Activated naive CD8-positive, alpha-beta T cell (primary cell): ENCODE measurements around the gene TPRKB.
"Not testable (repeated sequence)": the region's sequence is repeated elsewhere in the genome, so short reads cannot be mapped to it uniquely, and the experiment has no call there.

ENCODE experiments used
- H3K27ac Mint-ChIP-seq: one replicate; pipeline ENCODE4 v1.8.0; 2021; ENCODE audit warnings: mixed read lengths
- H3K27me3 Mint-ChIP-seq: one replicate; pipeline ENCODE4 v1.8.0; 2021; ENCODE audit warnings: mixed read lengths
- H3K36me3 Mint-ChIP-seq: one replicate; pipeline ENCODE4 v1.8.0; 2021; ENCODE audit warnings: mixed read lengths
- H3K4me1 Mint-ChIP-seq: one replicate; pipeline ENCODE4 v1.8.0; 2021; ENCODE audit warnings: low read depth, mixed read lengths
- H3K4me3 Mint-ChIP-seq: one replicate; pipeline ENCODE4 v1.8.0; 2021; ENCODE audit warnings: mild to moderate bottlenecking, mixed read lengths
- H3K9me3 Mint-ChIP-seq: one replicate; pipeline ENCODE4 v1.8.0; 2021; ENCODE audit warnings: low read depth, mixed read lengths

Gene TPRKB

DNA sequence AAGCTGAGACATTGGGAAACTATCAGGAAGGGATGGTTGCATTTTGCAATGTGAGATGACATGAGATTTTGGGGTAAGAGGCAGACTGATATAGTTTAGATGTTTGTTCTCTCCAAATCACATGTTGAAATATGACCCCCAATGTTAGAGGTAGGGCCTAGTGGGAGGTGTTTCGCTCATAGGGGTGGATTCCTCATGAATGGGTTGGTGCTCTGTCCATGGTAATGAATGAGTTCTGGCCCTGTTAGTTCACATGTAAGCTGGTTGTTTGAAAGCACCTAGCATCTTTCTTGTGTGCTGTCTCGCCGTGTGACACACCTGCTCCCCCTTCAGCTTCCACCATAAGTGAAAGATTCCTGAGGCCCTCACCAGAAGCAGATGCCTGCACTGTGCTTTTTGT lies 37.7 kb downstream of the TPRKB start:
- H3K4me1 Mint-ChIP-seq = no peaks in the 10 kb centered on the region
- no peak overlapping the region for H3K27ac Mint-ChIP-seq

GRCh38 chr2:73698101-73698500 lies 39.0 kb downstream of the TPRKB start:
- peaks cover 4% of the 10 kb centered on the region for H3K27me3 Mint-ChIP-seq
- no peak overlapping the region for H3K4me3 Mint-ChIP-seq
- H3K36me3 Mint-ChIP-seq = peaks cover 6% of the 10 kb centered on the region

More for the DNA sequence above, 37.7 kb downstream of the TPRKB start:
- Mint-ChIP-seq H3K4me3 (no peak overlapping the region), H3K36me3 (peaks cover 6% of the 10 kb centered on the region), H3K9me3 (no peaks in the 10 kb centered on the region), H3K27me3 (peaks cover 4% of the 10 kb centered on the region)

DNA sequence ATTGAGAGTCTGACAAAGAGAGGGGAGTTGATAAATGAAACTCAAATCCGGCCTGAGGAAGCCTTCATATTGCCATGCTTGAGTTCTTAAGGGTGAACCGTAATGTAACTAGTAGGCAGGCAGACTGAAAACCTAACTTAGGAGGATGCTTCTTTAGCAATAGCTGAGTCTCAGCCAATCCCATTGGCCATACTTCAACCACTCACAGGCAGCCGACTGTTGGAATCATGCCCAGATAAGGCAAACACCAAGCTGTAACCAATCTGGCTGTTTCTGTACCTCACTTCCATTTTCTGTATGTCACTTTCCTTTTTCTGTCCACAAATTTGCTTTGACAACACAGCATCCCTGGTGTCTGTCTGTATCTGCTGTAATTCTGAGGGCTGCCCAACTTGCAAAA lies 39.5 kb downstream of the TPRKB start:
- no peak overlapping the region for H3K27ac Mint-ChIP-seq

More at GRCh38 chr2:73698101-73698500, 39.0 kb downstream of the TPRKB start:
- no peaks in the 10 kb centered on the region for H3K9me3 Mint-ChIP-seq
- H3K4me1 Mint-ChIP-seq = no peaks in the 10 kb centered on the region
- no peak overlapping the region for H3K27ac Mint-ChIP-seq

DNA sequence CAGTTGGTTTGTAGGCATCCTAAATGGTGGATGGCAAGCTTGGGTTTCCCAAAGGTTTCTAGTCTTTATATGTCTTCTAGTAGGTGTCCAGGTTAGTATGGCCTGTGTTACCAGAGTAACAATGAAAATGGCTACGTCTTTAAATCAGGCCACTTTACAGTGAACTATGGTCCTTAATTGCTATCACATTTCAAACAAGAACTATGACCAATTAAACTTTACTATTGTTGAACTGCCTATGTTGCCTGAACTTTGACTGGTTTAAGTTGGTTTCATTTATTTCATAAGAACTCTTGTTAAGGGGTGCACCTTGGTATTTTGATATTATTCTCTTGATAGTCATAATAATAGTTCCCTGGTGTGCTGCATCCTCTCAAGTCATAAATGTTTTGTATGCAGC lies 40.2 kb downstream of the TPRKB start:
- not testable (repeated sequence) for H3K4me1 Mint-ChIP-seq, H3K27me3 Mint-ChIP-seq, H3K36me3 Mint-ChIP-seq, H3K9me3 Mint-ChIP-seq, H3K4me3 Mint-ChIP-seq, H3K27ac Mint-ChIP-seq

More for the DNA sequence above, 39.5 kb downstream of the TPRKB start:
- Mint-ChIP-seq H3K36me3 (peaks cover 6% of the 10 kb centered on the region), H3K4me1 (no peaks in the 10 kb centered on the region), H3K27me3 (peaks cover 4% of the 10 kb centered on the region), H3K9me3 (no peaks in the 10 kb centered on the region), H3K4me3 (no peak overlapping the region)

DNA sequence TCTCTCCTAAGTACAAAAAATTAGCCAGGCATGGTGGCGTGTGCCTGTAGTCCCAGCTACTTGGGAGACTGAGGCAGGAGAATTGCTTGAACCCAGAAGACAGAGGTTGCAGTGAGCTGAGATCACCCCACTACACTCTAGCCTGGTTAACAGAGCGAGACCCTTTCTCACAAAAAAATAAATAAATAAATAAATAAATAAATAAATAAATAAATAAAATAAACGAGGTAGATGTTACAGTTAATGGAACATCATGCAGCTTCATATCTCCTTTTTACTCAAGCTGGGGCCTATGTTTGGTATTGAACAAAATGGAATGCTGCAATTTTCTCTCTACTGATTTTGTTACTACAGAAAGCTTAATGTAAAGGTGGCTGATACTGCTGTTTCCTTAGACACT lies 40.6 kb downstream of the TPRKB start:
- H3K9me3 Mint-ChIP-seq, H3K27me3 Mint-ChIP-seq, H3K4me1 Mint-ChIP-seq, H3K4me3 Mint-ChIP-seq, H3K36me3 Mint-ChIP-seq, H3K27ac Mint-ChIP-seq: not testable (repeated sequence)

DNA sequence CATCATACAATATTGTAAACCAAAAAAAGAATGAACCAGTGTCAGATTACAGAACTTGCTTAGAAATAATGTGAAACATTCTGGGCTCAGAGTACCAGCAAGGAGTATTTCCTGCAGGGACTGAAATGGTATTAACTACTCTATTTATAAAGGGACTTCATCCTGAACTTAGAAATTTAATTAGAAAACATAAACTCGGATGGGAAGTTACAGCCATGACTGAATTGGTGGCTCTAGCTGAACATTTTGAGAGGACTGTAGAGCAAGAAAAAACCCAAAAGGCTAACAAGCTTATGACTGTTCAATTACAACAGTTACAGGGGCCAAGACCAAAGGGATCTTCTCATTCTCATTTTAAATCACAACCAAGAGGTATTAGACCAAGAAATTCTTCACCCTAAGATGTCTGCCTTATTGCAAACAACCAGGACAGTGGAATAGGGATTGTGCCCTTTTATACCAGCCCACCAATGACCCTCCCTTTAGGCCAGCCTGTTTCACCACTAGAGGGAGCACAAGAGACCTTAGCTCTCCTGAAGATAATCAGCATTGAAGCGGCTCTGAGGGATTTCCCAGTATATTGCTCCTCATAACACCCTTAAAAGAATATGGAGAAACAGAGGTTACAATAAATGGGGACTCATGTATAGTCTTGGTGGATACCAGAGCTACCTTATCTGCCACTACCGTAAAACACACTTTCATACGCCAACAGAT lies 46.6 kb downstream of the TPRKB start:
- H3K27me3 Mint-ChIP-seq, H3K9me3 Mint-ChIP-seq, H3K4me1 Mint-ChIP-seq, H3K4me3 Mint-ChIP-seq, H3K27ac Mint-ChIP-seq: not testable (repeated sequence)
- peaks cover 12% of the 10 kb centered on the region for H3K36me3 Mint-ChIP-seq

- H3K36me3 Mint-ChIP-seq, H3K4me1 Mint-ChIP-seq, H3K9me3 Mint-ChIP-seq, H3K4me3 Mint-ChIP-seq, H3K27ac Mint-ChIP-seq, H3K27me3 Mint-ChIP-seq: not testable (repeated sequence)
Measured at GRCh38 chr2:73688494-73688893, 48.7 kb downstream of the TPRKB start.

DNA sequence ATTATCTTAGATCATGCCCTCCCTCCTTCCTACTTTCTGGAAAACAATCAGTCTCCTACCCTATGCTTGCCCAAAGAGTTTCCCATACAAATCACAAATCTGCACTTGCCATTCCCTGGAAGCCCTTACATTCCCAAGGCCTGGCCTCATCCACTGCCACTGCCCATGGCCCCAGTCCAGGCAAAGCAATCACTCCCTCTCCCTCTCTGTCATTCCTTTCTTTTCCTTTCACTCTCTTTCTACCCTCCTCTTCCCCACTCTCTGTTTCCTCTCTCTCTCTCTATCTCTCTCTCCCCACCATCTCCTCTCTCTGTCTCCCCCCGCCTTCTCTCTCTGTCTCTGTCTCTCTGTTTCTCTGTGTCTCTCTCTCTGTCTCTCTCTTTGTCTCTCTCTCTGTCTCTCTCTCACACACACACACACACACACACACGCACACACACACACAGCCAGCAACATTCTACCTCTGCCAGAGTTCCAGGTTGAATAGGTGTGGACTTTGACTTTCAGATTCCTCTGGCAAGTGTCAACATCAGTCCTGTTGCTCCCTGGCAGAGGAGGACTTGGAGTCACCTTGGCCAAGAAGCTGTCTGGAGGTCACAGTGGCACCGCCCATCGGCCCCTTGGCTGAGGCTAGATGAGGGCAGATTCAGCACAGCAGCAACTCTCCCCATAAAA lies 51.2 kb downstream of the TPRKB start:
- peaks cover 9% of the 10 kb centered on the region for H3K36me3 Mint-ChIP-seq
- H3K4me1 Mint-ChIP-seq = no peaks in the 10 kb centered on the region
- H3K27me3 Mint-ChIP-seq = no peaks in the 10 kb centered on the region
- H3K27ac Mint-ChIP-seq = no peak overlapping the region
- H3K4me3 Mint-ChIP-seq = no peak overlapping the region
- H3K9me3 Mint-ChIP-seq = peaks cover 4% of the 10 kb centered on the region

GRCh38 chr2:73684905-73685304 lies 52.2 kb downstream of the TPRKB start:
- not testable (repeated sequence) for H3K4me3 Mint-ChIP-seq, H3K4me1 Mint-ChIP-seq, H3K36me3 Mint-ChIP-seq, H3K27me3 Mint-ChIP-seq, H3K9me3 Mint-ChIP-seq, H3K27ac Mint-ChIP-seq

GRCh38 chr2:73684325-73684724 lies 52.8 kb downstream of the TPRKB start:
- not testable (repeated sequence) for H3K27ac Mint-ChIP-seq, H3K9me3 Mint-ChIP-seq, H3K4me1 Mint-ChIP-seq, H3K27me3 Mint-ChIP-seq, H3K4me3 Mint-ChIP-seq, H3K36me3 Mint-ChIP-seq

DNA sequence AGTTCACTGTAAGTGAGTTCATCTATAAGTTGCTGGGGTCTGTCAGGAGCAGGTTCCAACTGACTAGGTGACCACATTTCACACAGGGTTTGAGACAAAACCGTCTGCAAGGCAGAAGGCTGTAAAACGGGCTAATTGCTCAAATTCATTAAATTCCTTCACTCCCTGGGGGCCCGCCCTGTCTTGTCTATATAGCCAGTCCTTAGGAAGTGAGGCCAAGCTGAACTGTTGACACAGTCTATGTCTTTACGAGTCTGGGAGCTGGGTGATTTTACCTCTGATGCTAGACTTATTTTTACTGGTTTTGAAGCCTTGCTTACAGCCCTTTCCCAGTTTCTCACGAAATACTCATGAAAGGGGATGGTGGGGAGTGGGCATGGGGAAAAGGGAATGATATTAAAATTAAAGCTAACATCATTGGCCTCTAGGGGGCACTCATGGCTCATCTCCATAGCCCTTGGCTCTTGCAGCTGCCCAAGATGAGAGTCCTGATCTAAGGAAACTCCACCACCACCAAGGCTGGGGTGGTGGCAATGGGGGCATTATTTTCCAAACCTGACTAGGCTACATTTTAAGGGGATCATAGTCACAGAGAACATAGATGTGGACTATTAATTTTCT lies 57.1 kb downstream of the TPRKB start:
- not testable (repeated sequence) for H3K27ac Mint-ChIP-seq, H3K36me3 Mint-ChIP-seq, H3K4me1 Mint-ChIP-seq, H3K4me3 Mint-ChIP-seq, H3K9me3 Mint-ChIP-seq, H3K27me3 Mint-ChIP-seq
